Loucy (cell line): ENCODE data around the gene ARHGAP28.
"Not testable (repeated sequence)": the region's sequence is repeated elsewhere in the genome, so short reads cannot be mapped to it uniquely, and the experiment has no call there.

ENCODE experiments used
- CTCF ChIP-seq: fragments of 200-600 bp; sonication (generic); conservative IDR thresholded peaks from 2 replicates; pipeline ENCODE4 v1.5.1; 2014; ENCODE audit warnings: mild to moderate bottlenecking, antibody characterized with exemption, low read length
- EZH2phosphoT487 ChIP-seq: fragments of 200-600 bp; IDR thresholded peaks from 2 replicates; pipeline ENCODE4 v1.6.1; 2018; ENCODE audit warnings: antibody characterized with exemption, mild to moderate bottlenecking, moderate library complexity, borderline replicate concordance

- not testable (repeated sequence) for TF ChIP-seq CTCF, EZH2phosphoT487
Observed at GRCh38 chr18:6827161-6827560, 97.6 kb downstream of the ARHGAP28 start.
